IMR-90 (cell line): Measurements from ENCODE around the gene NFRKB.

Experiments
- CTCF ChIP-seq: conservative IDR thresholded peaks from 2 replicates; pipeline ENCODE4 v1.5.1; 2012; ENCODE audit warnings: mild to moderate bottlenecking, low read depth, low read length, improper control_type of control experiment
- MAFK ChIP-seq: IDR thresholded peaks from 2 replicates; pipeline ENCODE4 v1.6.1; 2012; ENCODE audit warnings: low read depth, low read length, improper control_type of control experiment
- RCOR1 ChIP-seq: IDR thresholded peaks from 2 replicates; pipeline ENCODE4 v1.6.1; 2012; ENCODE audit warnings: mild to moderate bottlenecking, low read length, improper control_type of control experiment; ENCODE audit not compliant: insufficient replicate concordance

GRCh38 chr11:129910360-129910759 is 15.0 kb upstream of the NFRKB start:
- TF ChIP-seq CTCF, result no peak
- TF ChIP-seq RCOR1, result no peak
- TF ChIP-seq MAFK, result no peak
